H1 (cell line): ENCODE results near the gene PASD1. TPM values are rescaled to one million over a fixed set of nuclear protein-coding genes. Genes with fewer than 3 reads are reported as not detected.

Experiments used
- CTCF ChIA-PET: fragments of 300-600 bp; sonication (Branson Sonifier 250); formaldehyde crosslinking; loops from one replicate; lab custom pipeline; 2021; ENCODE audit not compliant: partially characterized antibody; lab: Charles Lee
- POLR2A ChIA-PET: fragments of 300-600 bp; sonication (Branson Sonifier 250); formaldehyde crosslinking; loops from one replicate; lab custom pipeline; 2021; ENCODE audit warnings: inconsistent platforms; ENCODE audit not compliant: partially characterized antibody; lab: Charles Lee
- DNase-seq, 2 experiments: peaks; one replicate each; pipeline versions ENCODE4 v3.0.0 to v3.0.0-alpha.2; 2010 to 2022; ENCODE audit warnings: low spot score in 2 of 2, low read depth in 1 of 2, mixed read lengths in 1 of 2
- FAIRE-seq: peaks from 2 replicates; lab custom pipeline; 2011; peaks lifted over from hg19 to GRCh38; lab: Jason Lieb, UNC
- H2AFZ ChIP-seq: 2 replicates; pipeline ENCODE4 v1.8.1; 2012; ENCODE audit warnings: low read length, inconsistent platforms
- H2AK5ac ChIP-seq: 2 replicates; pipeline ENCODE4 v1.6.1; 2013; ENCODE audit warnings: low read depth, low read length
- H2BK120ac ChIP-seq: replicated peaks from 2 replicates; pipeline ENCODE3; 2013; ENCODE audit warnings: low read depth, low read length, inconsistent platforms
- H2BK12ac ChIP-seq: 2 replicates; pipeline ENCODE4 v1.6.1; 2013; ENCODE audit warnings: low read depth, low read length
- H2BK15ac ChIP-seq: 2 replicates; pipeline ENCODE4 v1.6.1; 2013; ENCODE audit warnings: low read length
- H2BK20ac ChIP-seq: 2 replicates; pipeline ENCODE4 v1.6.1; 2013; ENCODE audit warnings: low read length
- H2BK5ac ChIP-seq: 2 replicates; pipeline ENCODE4 v1.6.1; 2013; ENCODE audit warnings: low read depth, low read length
- H3K14ac ChIP-seq: 2 replicates; pipeline ENCODE4 v1.6.1; 2013; ENCODE audit warnings: inconsistent platforms; ENCODE audit not compliant: insufficient read length
- H3K18ac ChIP-seq: 2 replicates; pipeline ENCODE4 v1.6.1; 2013; ENCODE audit warnings: low read length; ENCODE audit errors: extremely low read depth
- H3K23ac ChIP-seq: 2 replicates; pipeline ENCODE4 v1.6.1; 2013; ENCODE audit warnings: inconsistent platforms; ENCODE audit not compliant: insufficient read length
- H3K23me2 ChIP-seq: 2 replicates; pipeline ENCODE4 v1.6.1; 2013; ENCODE audit warnings: low read depth, low read length
- H3K27ac ChIP-seq: 2 replicates; pipeline ENCODE4 v1.6.1; 2011; ENCODE audit warnings: low read depth, low read length, inconsistent platforms
- H3K27me3 ChIP-seq, 4 experiments: replicated peaks in 1 of 4; 1 replicate in 1 of 4; 2 replicates in 3 of 4; pipeline versions ENCODE4 v1.6.1 to v1.8.1; 2011 to 2013; ENCODE audit warnings: low read length in 3 of 4, mild to moderate bottlenecking in 3 of 4, inconsistent platforms in 2 of 4, mixed read lengths in 2 of 4, moderate library complexity in 1 of 4; ENCODE audit not compliant: control insufficient read depth in 3 of 4, insufficient read depth in 3 of 4; ENCODE audit errors: extremely low read depth in 1 of 4
- H3K36me3 ChIP-seq, 4 experiments: 2 replicates each; pipeline versions ENCODE4 v1.6.1 to v1.8.1; 2011 to 2013; ENCODE audit warnings: mild to moderate bottlenecking in 4 of 4, low read length in 3 of 4, moderate library complexity in 2 of 4, control low read depth in 1 of 4, inconsistent platforms in 1 of 4; ENCODE audit not compliant: insufficient read depth in 4 of 4, control insufficient read depth in 2 of 4
- H3K4ac ChIP-seq: replicated peaks from 2 replicates; pipeline ENCODE3; 2013; ENCODE audit warnings: low read length, low read depth, mixed read lengths, inconsistent platforms; ENCODE audit not compliant: insufficient read length
- H3K4me1 ChIP-seq, 4 experiments: replicated peaks in 1 of 4; 1 replicate in 1 of 4; 2 replicates in 3 of 4; pipeline versions ENCODE4 v1.6.1 to v1.8.1; 2011 to 2013; ENCODE audit warnings: low read length in 3 of 4, inconsistent platforms in 2 of 4, mixed read lengths in 1 of 4; ENCODE audit not compliant: insufficient read depth in 4 of 4, control insufficient read depth in 3 of 4
- H3K4me2 ChIP-seq, 2 experiments: 2 replicates each; pipeline versions ENCODE4 v1.6.1 to v1.8.1; 2011 to 2013; ENCODE audit warnings: low read depth in 2 of 2, low read length in 2 of 2, control low read depth in 1 of 2, inconsistent platforms in 1 of 2, mild to moderate bottlenecking in 1 of 2; ENCODE audit not compliant: insufficient read depth in 1 of 2
- H3K4me3 ChIP-seq, 4 experiments: fragments of 200-600, 300-600 bp in 1 of 4; sonication (generic), shearing (Covaris generic), sonication (Bioruptor Twin) in 1 of 4; 2 replicates each; pipeline versions ENCODE4 v1.5.1 to v1.8.1; 2011 to 2016; ENCODE audit warnings: low read length in 4 of 4, low read depth in 3 of 4, control low read depth in 2 of 4, inconsistent platforms in 2 of 4, mild to moderate bottlenecking in 2 of 4, mixed read lengths in 1 of 4, moderate library complexity in 1 of 4; ENCODE audit not compliant: insufficient read depth in 2 of 4; ENCODE audit errors: extremely low read depth in 1 of 4
- H3K56ac ChIP-seq: replicated peaks from 2 replicates; pipeline ENCODE3; 2013; ENCODE audit warnings: low read depth, mild to moderate bottlenecking, mixed read lengths, low read length, inconsistent platforms; ENCODE audit not compliant: insufficient read length
- H3K79me1 ChIP-seq: 2 replicates; pipeline ENCODE4 v1.6.1; 2013; ENCODE audit warnings: low read depth, low read length, control low read depth
- H3K79me2 ChIP-seq, 2 experiments: 2 replicates each; pipeline versions ENCODE4 v1.6.1 to v1.8.1; 2012 to 2013; ENCODE audit warnings: low read length in 2 of 2, mild to moderate bottlenecking in 2 of 2, inconsistent platforms in 1 of 2; ENCODE audit not compliant: insufficient read depth in 2 of 2, control insufficient read depth in 1 of 2
- H3K9ac ChIP-seq, 4 experiments: replicated peaks in 1 of 4; 1 replicate in 1 of 4; 2 replicates in 3 of 4; pipeline versions ENCODE4 v1.6.1 to v1.8.1; 2011 to 2013; ENCODE audit warnings: low read depth in 3 of 4, low read length in 3 of 4, control low read depth in 2 of 4, mild to moderate bottlenecking in 2 of 4, moderate library complexity in 2 of 4, inconsistent platforms in 1 of 4; ENCODE audit errors: extremely low read depth in 1 of 4
- H3K9me3 ChIP-seq, 2 experiments: 2 replicates each; pipeline versions ENCODE4 v1.6.1 to v1.8.1; 2012 to 2013; ENCODE audit warnings: mild to moderate bottlenecking in 2 of 2, moderate library complexity in 2 of 2, control low read depth in 1 of 2, inconsistent platforms in 1 of 2, low read depth in 1 of 2, low read length in 1 of 2, mixed read lengths in 1 of 2; ENCODE audit not compliant: insufficient read depth in 2 of 2
- H4K20me1 ChIP-seq, 2 experiments: replicated peaks in 1 of 2; 2 replicates each; pipeline versions ENCODE3 to v1.8.1; 2011 to 2013; ENCODE audit warnings: inconsistent platforms in 2 of 2, low read length in 2 of 2, mild to moderate bottlenecking in 1 of 2; ENCODE audit not compliant: insufficient read depth in 2 of 2, control insufficient read depth in 1 of 2
- H4K5ac ChIP-seq: 2 replicates; pipeline ENCODE4 v1.6.1; 2013; ENCODE audit warnings: low read length, low read depth, mixed read lengths, inconsistent platforms; ENCODE audit not compliant: insufficient read length
- H4K8ac ChIP-seq: 2 replicates; pipeline ENCODE4 v1.8.0; 2013; ENCODE audit warnings: mild to moderate bottlenecking, moderate library complexity, low read length, inconsistent platforms; ENCODE audit not compliant: insufficient read depth; ENCODE audit errors: extremely low read depth
- H4K91ac ChIP-seq: replicated peaks from 2 replicates; pipeline ENCODE3; 2013; ENCODE audit warnings: low read length, mixed read lengths, inconsistent platforms; ENCODE audit not compliant: insufficient read length
- EZH2 ChIP-seq: fragments of 200-600 bp; sonication (generic); IDR thresholded peaks from 2 replicates; pipeline ENCODE4 v1.7.1; 2012; ENCODE audit warnings: low read depth, mild to moderate bottlenecking, moderate library complexity, low read length, inconsistent platforms; ENCODE audit not compliant: severe bottlenecking
- RAD21 ChIP-seq, 2 experiments: IDR thresholded peaks in 1 of 2; conservative IDR thresholded peaks in 1 of 2; 2 replicates each; pipeline ENCODE4 v1.6.1; 2011; ENCODE audit warnings: low read depth in 2 of 2, low read length in 2 of 2, improper control_type of control experiment in 1 of 2, inconsistent platforms in 1 of 2, mild to moderate bottlenecking in 1 of 2, moderate library complexity in 1 of 2
- WGBS, 2 experiments: shearing (Covaris generic) in 1 of 2; methylation state at CpG; one replicate each; pipeline versions ENCODE4 v1.1.6 to v1.1.7; 2013 to 2015; ENCODE audit warnings: low lambda C conversion rate in 2 of 2, mixed read lengths in 2 of 2, inconsistent platforms in 1 of 2, low coverage in 1 of 2, missing lambda C conversion rate in 1 of 2; ENCODE audit not compliant: insufficient replicate concordance in 2 of 2, insufficient coverage in 1 of 2, insufficient read length in 1 of 2; ENCODE audit errors: extremely low coverage in 1 of 2, missing lambda C conversion rate in 1 of 2; 5-methylcytosine and 5-hydroxymethylcytosine counted together
- polyA plus RNA-seq, 7 experiments: library from polyadenylated mRNA; depleted of rRNA in 3 of 7; stranded (reverse) in 5 of 7; unstranded in 2 of 7; fragments of >200 nt in 5 of 7; fragments of 200-250 nt in 2 of 7; gene quantifications; 1 replicate in 5 of 7; 2 replicates in 1 of 7; 4 replicates in 1 of 7; pipeline versions ENCODE4 v1.2.1 to v1.2.3, GENCODE V29; 2011 to 2013; ENCODE audit warnings: missing spikeins in 2 of 7, mixed read lengths in 2 of 7
- total RNA-seq: library from RNA; stranded (reverse); fragmentation: NEBNext Ultra II Directional; extraction: Animal tissue kit (Norgen Biotek cat#: 25700); gene quantifications from 2 replicates; pipeline ENCODE4 v1.2.1, GENCODE V29; 2021
- TF ChIP-seq, protein P1 (sequence below), 3 experiments: IDR thresholded peaks; 1 replicate in 2 of 3; 2 replicates in 1 of 3; pipeline versions ENCODE4 v1.5.1 to v1.6.1; 2011; ENCODE audit warnings: low read length in 3 of 3, mild to moderate bottlenecking in 3 of 3, inconsistent platforms in 2 of 3, low read depth in 1 of 3, moderate library complexity in 1 of 3; ENCODE audit not compliant: insufficient read depth in 1 of 3; ENCODE audit errors: control extremely low read depth in 1 of 3

Gene PASD1
- total and polyA plus RNA-seq, 2 of the 8 experiments (the other 6 are each of a cell fraction or from before 2014, with no cell fraction given): 0.03 to 0.09 TPM

GRCh38 chrX:151680805-151681204 lies 117.3 kb downstream of the PASD1 start:
- Histone ChIP-seq H3K18ac (no peak overlapping the region), H3K23ac (no peak overlapping the region), H3K23me2 (no peaks in the 10 kb centered on the region), H2BK20ac (no peak overlapping the region), H3K56ac (no peak overlapping the region), H4K91ac (no peak overlapping the region), H3K4me2 (no peak overlapping the region), H4K8ac (no peak overlapping the region), H3K36me3 (no peaks in the 10 kb centered on the region), H3K27me3 (no peaks in the 10 kb centered on the region), H3K4me3 (no peak overlapping the region), H2BK12ac (no peak overlapping the region), H2AFZ (no peak overlapping the region), H3K9ac (no peak overlapping the region), H2BK15ac (no peak overlapping the region), H2AK5ac (no peak overlapping the region), H3K14ac (no peak overlapping the region), H3K27ac (no peak overlapping the region), H2BK120ac (no peak overlapping the region), H3K4me1 (no peaks in the 10 kb centered on the region), H3K79me1 (no peaks in the 10 kb centered on the region), H4K5ac (no peak overlapping the region), H3K79me2 (no peaks in the 10 kb centered on the region), H2BK5ac (no peak overlapping the region), H4K20me1 (no peaks in the 10 kb centered on the region)
- DNase-seq (peak; percentile 21 to 86), FAIRE-seq (peak; percentile 97)
- POLR2A ChIA-PET: no interaction called here
- CTCF ChIA-PET: interaction anchor here (0.6 to 2.4 kb wide), 23 partner anchors 10 to 681 kb away, joined by 3 to 23 read pairs (median 3); no protein-coding TSS in a partner anchor
- TF ChIP-seq, protein P1, sequence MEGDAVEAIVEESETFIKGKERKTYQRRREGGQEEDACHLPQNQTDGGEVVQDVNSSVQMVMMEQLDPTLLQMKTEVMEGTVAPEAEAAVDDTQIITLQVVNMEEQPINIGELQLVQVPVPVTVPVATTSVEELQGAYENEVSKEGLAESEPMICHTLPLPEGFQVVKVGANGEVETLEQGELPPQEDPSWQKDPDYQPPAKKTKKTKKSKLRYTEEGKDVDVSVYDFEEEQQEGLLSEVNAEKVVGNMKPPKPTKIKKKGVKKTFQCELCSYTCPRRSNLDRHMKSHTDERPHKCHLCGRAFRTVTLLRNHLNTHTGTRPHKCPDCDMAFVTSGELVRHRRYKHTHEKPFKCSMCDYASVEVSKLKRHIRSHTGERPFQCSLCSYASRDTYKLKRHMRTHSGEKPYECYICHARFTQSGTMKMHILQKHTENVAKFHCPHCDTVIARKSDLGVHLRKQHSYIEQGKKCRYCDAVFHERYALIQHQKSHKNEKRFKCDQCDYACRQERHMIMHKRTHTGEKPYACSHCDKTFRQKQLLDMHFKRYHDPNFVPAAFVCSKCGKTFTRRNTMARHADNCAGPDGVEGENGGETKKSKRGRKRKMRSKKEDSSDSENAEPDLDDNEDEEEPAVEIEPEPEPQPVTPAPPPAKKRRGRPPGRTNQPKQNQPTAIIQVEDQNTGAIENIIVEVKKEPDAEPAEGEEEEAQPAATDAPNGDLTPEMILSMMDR (IDR thresholded peaks at IDR 0.05; ENCODE audit: control extremely low read depth in 1 of 3, insufficient read depth in 1 of 3, low read depth in 1 of 3, low read length in 3 of 3): peak; percentile 51 to 75 (median 74)
- peak; percentile 91 to 95 for TF ChIP-seq RAD21 (IDR thresholded peaks at IDR 0.05 in 1 of 2, conservative IDR thresholded peaks at IDR 0.05 in 1 of 2; ENCODE audit: low read depth in 2 of 2, low read length in 2 of 2)
- TF ChIP-seq EZH2: no peak
- TF ChIP-seq, all 59 proteins: peak for 2
- Histone ChIP-seq H3K4ac (no peak overlapping the region), H3K9me3 (no peaks in the 10 kb centered on the region)
- 43% methylated on average over 4 of the region's 4 CpGs; no CpG with 5 or more reads in 1 of the 2 experiments for WGBS, 2 experiments
